Measurements from ENCODE around the gene PSG3. TPM values are rescaled to one million over a fixed set of nuclear protein-coding genes. Genes with fewer than 3 reads are reported as not detected.
"Not testable (repeated sequence)": the region's sequence is repeated elsewhere in the genome, so short reads cannot be mapped to it uniquely, and the experiment has no call there.

PSG3 gene
- total RNA-seq, 1 donor from 2014 or later: not detected

DNA sequence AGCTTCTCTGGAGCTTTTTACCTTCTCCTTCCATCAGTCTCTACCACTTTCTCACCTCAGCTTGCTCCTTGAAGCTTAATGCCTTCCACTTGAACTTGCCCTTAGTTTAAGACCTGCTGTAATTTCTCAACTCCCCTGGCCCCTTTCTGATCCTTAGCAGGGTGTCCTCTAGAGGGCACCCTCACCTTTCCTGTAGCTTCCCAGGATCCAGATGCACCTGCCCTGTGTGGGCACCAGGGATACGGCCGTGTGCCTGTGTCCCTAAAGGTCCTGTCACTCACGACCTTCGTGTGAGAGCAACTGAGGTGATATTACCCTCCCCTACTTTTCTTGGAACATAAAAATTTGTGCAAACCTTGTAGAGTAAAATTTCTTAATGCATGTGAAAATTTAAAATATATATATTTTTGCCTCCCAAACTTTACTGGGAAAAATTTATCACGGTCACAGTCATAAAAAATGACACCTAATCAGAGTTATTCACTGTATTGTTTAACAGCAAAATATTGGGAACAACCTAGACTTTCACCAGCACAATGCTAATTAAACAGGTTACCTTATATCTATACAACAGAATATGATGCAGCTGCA is 46.4 kb downstream of the PSG3 start:
- DNase-seq: peak; percentile 2

DNA sequence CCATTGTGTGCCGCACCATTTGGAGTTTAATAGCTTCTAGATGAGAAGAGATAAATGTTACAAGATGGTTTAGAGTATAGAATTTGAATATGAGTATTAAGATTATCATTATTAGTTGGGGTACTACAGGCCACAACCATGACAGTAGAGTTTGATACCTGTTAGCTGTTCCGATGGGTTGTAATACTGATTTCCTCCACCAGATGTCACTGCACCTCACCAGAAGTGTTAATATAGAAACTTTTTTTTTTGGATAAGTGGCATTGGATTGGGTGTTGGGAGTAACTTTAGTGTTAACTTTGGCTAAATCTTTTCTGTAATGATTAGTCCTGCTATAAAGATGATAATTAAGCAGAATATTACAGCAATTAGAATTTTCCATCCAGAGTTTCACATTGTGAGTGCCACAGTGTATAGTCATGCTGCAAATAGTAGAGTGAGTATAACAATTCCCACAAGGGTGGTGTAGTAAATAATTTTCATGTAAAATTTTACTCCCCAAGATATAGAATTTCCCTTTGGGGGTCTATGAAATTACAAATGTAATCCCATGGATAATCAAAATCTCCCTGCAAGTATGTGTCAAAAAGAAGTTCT is 56.3 kb downstream of the PSG3 start:
- no peak for DNase-seq

DNA sequence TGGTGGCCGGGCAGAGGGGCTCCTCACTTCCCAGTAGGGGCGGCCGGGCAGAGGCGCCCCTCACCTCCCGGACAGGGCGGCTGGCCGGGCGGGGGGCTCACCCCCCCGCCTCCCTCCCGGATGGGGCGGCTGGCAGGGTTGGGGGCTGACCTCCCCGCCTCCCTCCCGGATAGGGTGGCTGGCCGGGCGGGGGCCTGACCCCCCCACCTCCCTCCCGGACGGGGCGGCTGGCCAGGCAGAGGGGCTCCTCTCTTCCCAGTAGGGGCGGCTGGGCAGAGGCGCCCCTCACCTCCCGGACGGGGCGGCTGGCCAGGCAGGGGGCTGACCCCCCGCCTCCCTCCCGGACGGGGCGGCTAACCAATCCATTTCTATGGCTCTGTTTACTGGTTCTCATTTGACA is 64.0 kb downstream of the PSG3 start:
- not testable (repeated sequence) for DNase-seq

- DNase-seq: not testable (repeated sequence)
Measured at GRCh38 chr19:42674549-42674948, 65.7 kb downstream of the PSG3 start.

Other genes starting within 250 kb of the PSG3 start
- gene CEACAM1, start 212.0 kb downstream of the PSG3 start, total RNA-seq: 3.8 TPM
- not detected for gene CEACAM8, start 145.6 kb downstream of the PSG3 start, total RNA-seq
- not detected for gene PSG8, start 25.2 kb upstream of the PSG3 start, total RNA-seq
- gene PSG1, start 139.2 kb upstream of the PSG3 start, total RNA-seq: not detected
- not detected for gene PSG6, start 177.4 kb upstream of the PSG3 start, total RNA-seq
- gene PSG7, start 196.7 kb upstream of the PSG3 start, total RNA-seq: not detected